ENCODE data around the gene WDR90.

- no peak for TF ChIP-seq EZH2 (IDR thresholded peaks at IDR 0.05; ENCODE audit: insufficient read depth, poor library complexity, severe bottlenecking)
- TF ChIP-seq EZH2phosphoT487 (IDR thresholded peaks at IDR 0.05; ENCODE audit: insufficient read depth, low read depth): no peak
These were observed 31.3 kb upstream of the WDR90 start for GRCh38 chr16:617855-618254.

Measured in GM23248 (cell line).